HepG2 (cell line): Measurements from ENCODE around the gene FER1L5. TPM values are rescaled to one million over a fixed set of nuclear protein-coding genes. Genes with fewer than 3 reads are reported as not detected.

Experiments
- BCLAF1 ChIP-seq: fragments of 450-650 bp; IDR thresholded peaks from 2 replicates; pipeline ENCODE4 v1.6.1; 2017; ENCODE audit warnings: mild to moderate bottlenecking
- E2F2 ChIP-seq: sonication (generic); formaldehyde crosslinking; IDR thresholded peaks from 2 replicates; pipeline ENCODE4 v1.4.0; 2020; ENCODE audit warnings: missing genetic modification reagents, borderline replicate concordance
- HNF1A ChIP-seq, 2 experiments: sonication (generic) in 1 of 2; formaldehyde crosslinking in 1 of 2; IDR thresholded peaks; 2 replicates each; pipeline versions ENCODE4 v1.4.0 to v1.6.1; 2016 to 2020; ENCODE audit warnings: borderline replicate concordance in 1 of 2, low read depth in 1 of 2, mild to moderate bottlenecking in 1 of 2, missing genetic modification reagents in 1 of 2
- KLF16 ChIP-seq, 2 experiments: sonication (generic) in 1 of 2; formaldehyde crosslinking in 1 of 2; IDR thresholded peaks; 2 replicates each; pipeline versions ENCODE4 v1.6.1 to v1.8.0; 2016 to 2023; ENCODE audit warnings: missing genetic modification reagents in 2 of 2, missing compliant biosample characterization in 1 of 2
- LCORL ChIP-seq, 2 experiments: fragments of 450-650 bp in 1 of 2; sonication (generic) in 1 of 2; formaldehyde crosslinking in 1 of 2; IDR thresholded peaks; 2 replicates each; pipeline versions ENCODE4 v1.5.0 to v1.6.1; 2017 to 2020; ENCODE audit warnings: antibody characterized with exemption in 1 of 2, missing genetic modification reagents in 1 of 2
- MEF2D ChIP-seq: sonication (generic); formaldehyde crosslinking; IDR thresholded peaks from 2 replicates; pipeline ENCODE4 v1.5.1; 2020; ENCODE audit warnings: mild to moderate bottlenecking, missing genetic modification reagents
- POGZ ChIP-seq: sonication (generic); formaldehyde crosslinking; IDR thresholded peaks from 2 replicates; pipeline ENCODE4 v1.4.0; 2020; ENCODE audit warnings: mild to moderate bottlenecking, missing genetic modification reagents
- SAP130 ChIP-seq: IDR thresholded peaks from 2 replicates; pipeline ENCODE4 v1.6.1; 2016; ENCODE audit warnings: low read depth
- ZNF276 ChIP-seq: sonication (generic); formaldehyde crosslinking; IDR thresholded peaks from 2 replicates; pipeline ENCODE4 v1.4.0; 2020; ENCODE audit warnings: mild to moderate bottlenecking, low read depth, missing genetic modification reagents
- ZNF530 ChIP-seq: sonication (generic); formaldehyde crosslinking; IDR thresholded peaks from 2 replicates; pipeline ENCODE4 v1.5.0; 2020; ENCODE audit warnings: low read depth, mild to moderate bottlenecking, missing genetic modification reagents
- ZNF580 ChIP-seq: IDR thresholded peaks from 2 replicates; pipeline ENCODE4 v1.6.1; 2016; ENCODE audit warnings: low read depth, borderline replicate concordance
- ZNF772 ChIP-seq: sonication (generic); formaldehyde crosslinking; IDR thresholded peaks from 2 replicates; pipeline ENCODE4 v1.5.0; 2020; ENCODE audit warnings: mild to moderate bottlenecking, missing genetic modification reagents
- ZNF782 ChIP-seq: sonication (generic); formaldehyde crosslinking; IDR thresholded peaks from 2 replicates; pipeline ENCODE4 v1.4.0; 2020; ENCODE audit warnings: missing genetic modification reagents, mild to moderate bottlenecking, borderline replicate concordance
- polyA plus RNA-seq, 8 experiments: library from polyadenylated mRNA; depleted of rRNA in 3 of 8; stranded (reverse) in 7 of 8; unstranded in 1 of 8; fragments of >200 nt; fragmentation: Illumina TruSeq in 4 of 8; extraction: Trizol in 4 of 8; gene quantifications; 2 replicates each; pipeline versions ENCODE4 v1.2.1 to v1.2.3, GENCODE V29; 2011 to 2016; ENCODE audit warnings: low read depth in 4 of 8, missing spikeins in 1 of 8, mixed read lengths in 1 of 8; ENCODE audit not compliant: insufficient read depth in 1 of 8
- total RNA-seq, 5 experiments: library from RNA; depleted of rRNA; stranded (reverse); fragments of >200 nt; fragmentation: Illumina TruSeq; extraction: Trizol; gene quantifications; 2 replicates each; pipeline ENCODE4 v1.2.3, GENCODE V29; 2016; ENCODE audit warnings: low read depth in 1 of 5

Gene FER1L5
- total and polyA plus RNA-seq, 2 of the 13 experiments (the other 11 are each of a cell fraction or from before 2014, with no cell fraction given), result 0.02 to 0.08 TPM

GRCh38 chr2:96683972-96684820 is 41.6 kb downstream of the FER1L5 start (continued):
- TF ChIP-seq HNF1A (IDR thresholded peaks at IDR 0.05; ENCODE audit: low read depth) (0 out of 2 replicates have a peak, but pooled peaks have one; percentile 26), HNF1A (CRISPR knock-in tag; IDR thresholded peaks at IDR 0.05; ENCODE audit: borderline replicate concordance) (no peak), LCORL (IDR thresholded peaks at IDR 0.05) (no peak), LCORL (CRISPR knock-in tag; IDR thresholded peaks at IDR 0.05) (peak; percentile 54; the same call in 1 of the 2 replicates), SAP130 (CRISPR knock-in tag) (peak; percentile 82), BCLAF1 (no peak), E2F2 (CRISPR knock-in tag) (no peak), KLF16 (CRISPR knock-in tag; IDR thresholded peaks at IDR 0.05) (0 out of 4 replicates have a peak, but pooled peaks of 1 of the 2 experiments have one; percentile 38), POGZ (CRISPR knock-in tag) (peak; percentile 44), ZNF580 (CRISPR knock-in tag) (0 out of 2 replicates have a peak, but pooled peaks have one; percentile 31), ZNF530 (CRISPR knock-in tag) (no peak), ZNF276 (CRISPR knock-in tag) (no peak), ZNF772 (CRISPR knock-in tag) (peak; percentile 45; the same call in 1 of the 2 replicates), ZNF782 (CRISPR knock-in tag) (no peak), MEF2D (CRISPR knock-in tag) (peak; percentile 59; the same call in 1 of the 2 replicates)
